Lower leg skin (tissue), 3 donors: ENCODE results near the gene SLC5A2.

Experiments used
- POLR2A ChIP-seq, 2 donors: fragments of 450-650 bp; IDR thresholded peaks; one replicate each; pipeline ENCODE4 v1.6.1; 2016 to 2017; ENCODE audit warnings: antibody characterized with exemption in 2 of 2, mild to moderate bottlenecking in 1 of 2, moderate library complexity in 1 of 2
- TF ChIP-seq, protein P1 (sequence below), 3 donors: fragments of 450-650 bp; IDR thresholded peaks; one replicate each; pipeline ENCODE4 v1.5.1; 2016; ENCODE audit warnings: antibody characterized with exemption in 3 of 3, mild to moderate bottlenecking in 3 of 3, moderate library complexity in 2 of 3

GRCh38 chr16:31486045-31486444 is 3.1 kb downstream of the SLC5A2 start:
- no peak for TF ChIP-seq POLR2A (IDR thresholded peaks at IDR 0.05)
- TF ChIP-seq, protein P1, sequence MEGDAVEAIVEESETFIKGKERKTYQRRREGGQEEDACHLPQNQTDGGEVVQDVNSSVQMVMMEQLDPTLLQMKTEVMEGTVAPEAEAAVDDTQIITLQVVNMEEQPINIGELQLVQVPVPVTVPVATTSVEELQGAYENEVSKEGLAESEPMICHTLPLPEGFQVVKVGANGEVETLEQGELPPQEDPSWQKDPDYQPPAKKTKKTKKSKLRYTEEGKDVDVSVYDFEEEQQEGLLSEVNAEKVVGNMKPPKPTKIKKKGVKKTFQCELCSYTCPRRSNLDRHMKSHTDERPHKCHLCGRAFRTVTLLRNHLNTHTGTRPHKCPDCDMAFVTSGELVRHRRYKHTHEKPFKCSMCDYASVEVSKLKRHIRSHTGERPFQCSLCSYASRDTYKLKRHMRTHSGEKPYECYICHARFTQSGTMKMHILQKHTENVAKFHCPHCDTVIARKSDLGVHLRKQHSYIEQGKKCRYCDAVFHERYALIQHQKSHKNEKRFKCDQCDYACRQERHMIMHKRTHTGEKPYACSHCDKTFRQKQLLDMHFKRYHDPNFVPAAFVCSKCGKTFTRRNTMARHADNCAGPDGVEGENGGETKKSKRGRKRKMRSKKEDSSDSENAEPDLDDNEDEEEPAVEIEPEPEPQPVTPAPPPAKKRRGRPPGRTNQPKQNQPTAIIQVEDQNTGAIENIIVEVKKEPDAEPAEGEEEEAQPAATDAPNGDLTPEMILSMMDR (IDR thresholded peaks at IDR 0.05): no peak
